Measurements from ENCODE around the gene SP7.
"Not testable (repeated sequence)": the region's sequence is repeated elsewhere in the genome, so short reads cannot be mapped to it uniquely, and the experiment has no call there.

DNA sequence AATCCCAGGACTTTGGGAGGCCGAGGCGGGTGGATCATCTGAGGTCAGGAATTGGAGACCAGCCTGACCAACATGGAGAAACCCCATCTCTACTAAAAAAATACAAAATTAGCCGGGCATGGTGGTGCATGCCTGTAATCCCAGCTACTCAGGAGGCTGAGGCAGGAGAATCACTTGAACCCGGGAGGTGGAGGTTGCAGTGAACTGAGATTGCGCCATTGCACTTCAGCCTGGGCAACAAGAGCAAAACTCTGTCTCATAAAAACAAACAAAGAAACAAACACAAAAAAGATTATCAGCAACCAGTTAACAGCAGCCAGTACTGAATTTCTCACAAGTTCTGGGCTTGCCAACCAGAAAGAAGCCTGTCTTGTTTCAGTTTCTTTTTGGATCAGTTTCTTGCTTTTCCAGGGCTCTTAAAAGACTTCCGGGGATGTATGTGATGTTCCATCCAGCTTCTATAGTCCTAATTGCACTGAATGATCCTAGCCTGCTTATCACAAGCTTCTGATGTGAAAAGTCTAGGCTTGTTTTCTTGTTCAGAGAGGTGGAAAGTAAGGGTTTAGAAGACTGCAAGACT lies 37.5 kb upstream of the SP7 start:
- TF ChIP-seq, protein P1, sequence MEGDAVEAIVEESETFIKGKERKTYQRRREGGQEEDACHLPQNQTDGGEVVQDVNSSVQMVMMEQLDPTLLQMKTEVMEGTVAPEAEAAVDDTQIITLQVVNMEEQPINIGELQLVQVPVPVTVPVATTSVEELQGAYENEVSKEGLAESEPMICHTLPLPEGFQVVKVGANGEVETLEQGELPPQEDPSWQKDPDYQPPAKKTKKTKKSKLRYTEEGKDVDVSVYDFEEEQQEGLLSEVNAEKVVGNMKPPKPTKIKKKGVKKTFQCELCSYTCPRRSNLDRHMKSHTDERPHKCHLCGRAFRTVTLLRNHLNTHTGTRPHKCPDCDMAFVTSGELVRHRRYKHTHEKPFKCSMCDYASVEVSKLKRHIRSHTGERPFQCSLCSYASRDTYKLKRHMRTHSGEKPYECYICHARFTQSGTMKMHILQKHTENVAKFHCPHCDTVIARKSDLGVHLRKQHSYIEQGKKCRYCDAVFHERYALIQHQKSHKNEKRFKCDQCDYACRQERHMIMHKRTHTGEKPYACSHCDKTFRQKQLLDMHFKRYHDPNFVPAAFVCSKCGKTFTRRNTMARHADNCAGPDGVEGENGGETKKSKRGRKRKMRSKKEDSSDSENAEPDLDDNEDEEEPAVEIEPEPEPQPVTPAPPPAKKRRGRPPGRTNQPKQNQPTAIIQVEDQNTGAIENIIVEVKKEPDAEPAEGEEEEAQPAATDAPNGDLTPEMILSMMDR (conservative IDR thresholded peaks at IDR 0.05; ENCODE audit: low read depth in 2 of 2), result not testable (repeated sequence)
- not testable (repeated sequence) for TF ChIP-seq POLR2AphosphoS5 (IDR thresholded peaks at IDR 0.05; ENCODE audit: low read depth)
